HepG2 (cell line): ENCODE results near the gene PTX4. TPM values are rescaled to one million over a fixed set of nuclear protein-coding genes. Genes with fewer than 3 reads are reported as not detected.

Source experiments
- CREM ChIP-seq, 2 experiments: sonication (generic) in 1 of 2; formaldehyde crosslinking in 1 of 2; IDR thresholded peaks; 2 replicates each; pipeline versions ENCODE4 v1.4.0 to v1.6.1; 2016 to 2020; ENCODE audit warnings: antibody characterized with exemption in 1 of 2, mild to moderate bottlenecking in 1 of 2, missing genetic modification reagents in 1 of 2
- HES4 ChIP-seq: sonication (generic); formaldehyde crosslinking; IDR thresholded peaks from 2 replicates; pipeline ENCODE4 v1.9.0; 2021; ENCODE audit warnings: mild to moderate bottlenecking, missing genetic modification reagents, borderline replicate concordance
- JUNB ChIP-seq: sonication (generic); formaldehyde crosslinking; IDR thresholded peaks from 2 replicates; pipeline ENCODE4 v1.8.0; 2022; ENCODE audit warnings: missing genetic modification reagents, mild to moderate bottlenecking, borderline replicate concordance
- MEIS2 ChIP-seq: sonication (generic); formaldehyde crosslinking; IDR thresholded peaks from 2 replicates; pipeline ENCODE4 v1.9.0; 2021; ENCODE audit warnings: mild to moderate bottlenecking, missing genetic modification reagents
- MTA3 ChIP-seq: sonication (generic); formaldehyde crosslinking; IDR thresholded peaks from 2 replicates; pipeline ENCODE4 v1.4.0; 2020; ENCODE audit warnings: missing genetic modification reagents
- NAIF1 ChIP-seq: sonication (generic); formaldehyde crosslinking; IDR thresholded peaks from 2 replicates; pipeline ENCODE4 v1.5.0; 2020; ENCODE audit warnings: mild to moderate bottlenecking, missing genetic modification reagents, borderline replicate concordance
- POLR2G ChIP-seq: fragments of 200-400 bp; formaldehyde crosslinking; IDR thresholded peaks from 2 replicates; pipeline ENCODE4 v1.6.1; 2018; ENCODE audit warnings: mild to moderate bottlenecking, low read depth, low read length, moderate library complexity
- SMARCC2 ChIP-seq: fragments of 450-650 bp; IDR thresholded peaks from 2 replicates; pipeline ENCODE4 v1.6.1; 2017; ENCODE audit warnings: antibody characterized with exemption, mild to moderate bottlenecking
- SP1 ChIP-seq, 2 experiments: fragments of 450-650 bp in 1 of 2; sonication (generic) in 1 of 2; formaldehyde crosslinking in 1 of 2; IDR thresholded peaks; 2 replicates each; pipeline versions ENCODE4 v1.4.0 to v1.6.1; 2016 to 2020; ENCODE audit warnings: missing genetic modification reagents in 1 of 2
- SP2 ChIP-seq: sonication (generic); formaldehyde crosslinking; IDR thresholded peaks from 2 replicates; pipeline ENCODE4 v1.5.1; 2020; ENCODE audit warnings: mild to moderate bottlenecking, missing genetic modification reagents
- YEATS2 ChIP-seq: sonication (generic); formaldehyde crosslinking; IDR thresholded peaks from 2 replicates; pipeline ENCODE4 v1.4.0; 2020; ENCODE audit warnings: missing genetic modification reagents, borderline replicate concordance
- ZSCAN9 ChIP-seq: IDR thresholded peaks from 2 replicates; pipeline ENCODE4 v1.6.1; 2016; ENCODE audit warnings: borderline replicate concordance
- polyA plus RNA-seq, 8 experiments: library from polyadenylated mRNA; depleted of rRNA in 3 of 8; stranded (reverse) in 7 of 8; unstranded in 1 of 8; fragments of >200 nt; fragmentation: Illumina TruSeq in 4 of 8; extraction: Trizol in 4 of 8; gene quantifications; 2 replicates each; pipeline versions ENCODE4 v1.2.1 to v1.2.3, GENCODE V29; 2011 to 2016; ENCODE audit warnings: low read depth in 4 of 8, missing spikeins in 1 of 8, mixed read lengths in 1 of 8; ENCODE audit not compliant: insufficient read depth in 1 of 8
- total RNA-seq, 5 experiments: library from RNA; depleted of rRNA; stranded (reverse); fragments of >200 nt; fragmentation: Illumina TruSeq; extraction: Trizol; gene quantifications; 2 replicates each; pipeline ENCODE4 v1.2.3, GENCODE V29; 2016; ENCODE audit warnings: low read depth in 1 of 5
- TF ChIP-seq, protein P1 (sequence below): sonication (generic); formaldehyde crosslinking; IDR thresholded peaks from 2 replicates; pipeline ENCODE4 v1.4.0; 2020; ENCODE audit warnings: missing genetic modification reagents
- TF ChIP-seq, protein P2 (sequence below): sonication (generic); formaldehyde crosslinking; conservative IDR thresholded peaks from 2 replicates; pipeline ENCODE4 v1.4.0; 2020; ENCODE audit warnings: mild to moderate bottlenecking, missing genetic modification reagents, moderate library complexity
- TF ChIP-seq, protein P3 (sequence below): sonication (generic); formaldehyde crosslinking; IDR thresholded peaks from 2 replicates; pipeline ENCODE4 v1.5.0; 2020; ENCODE audit warnings: missing genetic modification reagents, mild to moderate bottlenecking, borderline replicate concordance
- TF ChIP-seq, protein P4 (sequence below): IDR thresholded peaks from 2 replicates; pipeline ENCODE4 v1.6.1; 2016; ENCODE audit warnings: mild to moderate bottlenecking
- TF ChIP-seq, protein P5 (sequence below): IDR thresholded peaks from 2 replicates; pipeline ENCODE4 v1.6.1; 2016; ENCODE audit warnings: low read depth, borderline replicate concordance

Gene PTX4
- total and polyA plus RNA-seq, 2 of the 13 experiments (the other 11 are each of a cell fraction or from before 2014, with no cell fraction given), result 0.04 TPM; not detected in 1

DNA sequence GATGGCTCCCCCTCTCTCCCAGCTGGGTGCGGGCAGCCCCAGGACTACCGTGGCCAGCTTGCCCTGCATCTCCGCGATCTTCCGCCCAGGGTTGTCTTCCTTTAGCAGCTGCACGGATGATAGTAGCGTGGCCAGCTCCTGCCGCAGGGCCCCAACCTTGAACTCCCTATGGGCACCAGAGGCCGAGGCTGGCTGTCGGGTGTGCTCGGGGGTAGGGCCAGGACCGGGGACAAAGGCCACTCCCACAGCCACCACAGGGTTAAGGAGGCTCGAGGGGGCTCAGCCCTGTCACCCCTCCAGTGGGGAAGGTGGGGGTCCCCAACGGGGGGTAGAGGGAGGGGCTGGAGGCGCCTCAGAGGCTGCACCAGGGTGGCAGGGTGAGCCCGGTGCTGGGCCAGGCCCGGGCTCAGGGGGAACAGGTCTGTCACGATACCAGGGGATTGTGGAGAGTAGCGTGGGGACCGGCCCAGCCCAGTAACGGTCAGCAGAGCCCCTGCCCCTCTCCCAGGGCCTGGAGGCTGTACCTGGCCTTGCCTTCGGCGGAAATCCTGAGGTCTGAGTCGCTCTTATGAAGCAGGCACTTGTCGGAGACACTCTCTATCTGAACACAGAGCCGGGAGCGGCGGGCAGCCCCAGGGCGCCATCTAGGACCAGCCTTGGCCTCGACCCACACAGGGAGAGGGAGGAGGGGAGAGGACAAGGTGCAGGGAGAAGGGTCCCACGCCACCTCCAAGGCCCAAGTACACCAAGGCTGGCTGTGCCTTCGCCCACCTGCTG is 52.6 kb downstream of the PTX4 start (continued):
- TF ChIP-seq, protein P1, sequence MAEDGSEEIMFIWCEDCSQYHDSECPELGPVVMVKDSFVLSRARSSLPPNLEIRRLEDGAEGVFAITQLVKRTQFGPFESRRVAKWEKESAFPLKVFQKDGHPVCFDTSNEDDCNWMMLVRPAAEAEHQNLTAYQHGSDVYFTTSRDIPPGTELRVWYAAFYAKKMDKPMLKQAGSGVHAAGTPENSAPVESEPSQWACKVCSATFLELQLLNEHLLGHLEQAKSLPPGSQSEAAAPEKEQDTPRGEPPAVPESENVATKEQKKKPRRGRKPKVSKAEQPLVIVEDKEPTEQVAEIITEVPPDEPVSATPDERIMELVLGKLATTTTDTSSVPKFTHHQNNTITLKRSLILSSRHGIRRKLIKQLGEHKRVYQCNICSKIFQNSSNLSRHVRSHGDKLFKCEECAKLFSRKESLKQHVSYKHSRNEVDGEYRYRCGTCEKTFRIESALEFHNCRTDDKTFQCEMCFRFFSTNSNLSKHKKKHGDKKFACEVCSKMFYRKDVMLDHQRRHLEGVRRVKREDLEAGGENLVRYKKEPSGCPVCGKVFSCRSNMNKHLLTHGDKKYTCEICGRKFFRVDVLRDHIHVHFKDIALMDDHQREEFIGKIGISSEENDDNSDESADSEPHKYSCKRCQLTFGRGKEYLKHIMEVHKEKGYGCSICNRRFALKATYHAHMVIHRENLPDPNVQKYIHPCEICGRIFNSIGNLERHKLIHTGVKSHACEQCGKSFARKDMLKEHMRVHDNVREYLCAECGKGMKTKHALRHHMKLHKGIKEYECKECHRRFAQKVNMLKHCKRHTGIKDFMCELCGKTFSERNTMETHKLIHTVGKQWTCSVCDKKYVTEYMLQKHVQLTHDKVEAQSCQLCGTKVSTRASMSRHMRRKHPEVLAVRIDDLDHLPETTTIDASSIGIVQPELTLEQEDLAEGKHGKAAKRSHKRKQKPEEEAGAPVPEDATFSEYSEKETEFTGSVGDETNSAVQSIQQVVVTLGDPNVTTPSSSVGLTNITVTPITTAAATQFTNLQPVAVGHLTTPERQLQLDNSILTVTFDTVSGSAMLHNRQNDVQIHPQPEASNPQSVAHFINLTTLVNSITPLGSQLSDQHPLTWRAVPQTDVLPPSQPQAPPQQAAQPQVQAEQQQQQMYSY (CRISPR knock-in tag), result no peak
- TF ChIP-seq MTA3 (CRISPR knock-in tag) (no peak), HES4 (CRISPR knock-in tag) (no peak), CREM (IDR thresholded peaks at IDR 0.05) (no peak), CREM (CRISPR knock-in tag; IDR thresholded peaks at IDR 0.05) (no peak), SP1 (IDR thresholded peaks at IDR 0.05) (no peak), SP1 (CRISPR knock-in tag; IDR thresholded peaks at IDR 0.05) (peak; percentile 9; the same call in 1 of the 2 replicates), JUNB (CRISPR knock-in tag) (no peak), YEATS2 (0 out of 2 replicates have a peak, but pooled peaks have one; percentile 29), POLR2G (peak; percentile 64), NAIF1 (CRISPR knock-in tag) (no peak), SP2 (CRISPR knock-in tag) (no peak), MEIS2 (CRISPR knock-in tag) (peak; percentile 31; the same call in 1 of the 2 replicates), ZSCAN9 (CRISPR knock-in tag) (no peak), SMARCC2 (no peak)
- TF ChIP-seq, protein P2, sequence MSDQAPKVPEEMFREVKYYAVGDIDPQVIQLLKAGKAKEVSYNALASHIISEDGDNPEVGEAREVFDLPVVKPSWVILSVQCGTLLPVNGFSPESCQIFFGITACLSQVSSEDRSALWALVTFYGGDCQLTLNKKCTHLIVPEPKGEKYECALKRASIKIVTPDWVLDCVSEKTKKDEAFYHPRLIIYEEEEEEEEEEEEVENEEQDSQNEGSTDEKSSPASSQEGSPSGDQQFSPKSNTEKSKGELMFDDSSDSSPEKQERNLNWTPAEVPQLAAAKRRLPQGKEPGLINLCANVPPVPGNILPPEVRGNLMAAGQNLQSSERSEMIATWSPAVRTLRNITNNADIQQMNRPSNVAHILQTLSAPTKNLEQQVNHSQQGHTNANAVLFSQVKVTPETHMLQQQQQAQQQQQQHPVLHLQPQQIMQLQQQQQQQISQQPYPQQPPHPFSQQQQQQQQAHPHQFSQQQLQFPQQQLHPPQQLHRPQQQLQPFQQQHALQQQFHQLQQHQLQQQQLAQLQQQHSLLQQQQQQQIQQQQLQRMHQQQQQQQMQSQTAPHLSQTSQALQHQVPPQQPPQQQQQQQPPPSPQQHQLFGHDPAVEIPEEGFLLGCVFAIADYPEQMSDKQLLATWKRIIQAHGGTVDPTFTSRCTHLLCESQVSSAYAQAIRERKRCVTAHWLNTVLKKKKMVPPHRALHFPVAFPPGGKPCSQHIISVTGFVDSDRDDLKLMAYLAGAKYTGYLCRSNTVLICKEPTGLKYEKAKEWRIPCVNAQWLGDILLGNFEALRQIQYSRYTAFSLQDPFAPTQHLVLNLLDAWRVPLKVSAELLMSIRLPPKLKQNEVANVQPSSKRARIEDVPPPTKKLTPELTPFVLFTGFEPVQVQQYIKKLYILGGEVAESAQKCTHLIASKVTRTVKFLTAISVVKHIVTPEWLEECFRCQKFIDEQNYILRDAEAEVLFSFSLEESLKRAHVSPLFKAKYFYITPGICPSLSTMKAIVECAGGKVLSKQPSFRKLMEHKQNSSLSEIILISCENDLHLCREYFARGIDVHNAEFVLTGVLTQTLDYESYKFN (CRISPR knock-in tag), result peak; percentile 30; the same call in 1 of the 2 replicates
- TF ChIP-seq, protein P3, sequence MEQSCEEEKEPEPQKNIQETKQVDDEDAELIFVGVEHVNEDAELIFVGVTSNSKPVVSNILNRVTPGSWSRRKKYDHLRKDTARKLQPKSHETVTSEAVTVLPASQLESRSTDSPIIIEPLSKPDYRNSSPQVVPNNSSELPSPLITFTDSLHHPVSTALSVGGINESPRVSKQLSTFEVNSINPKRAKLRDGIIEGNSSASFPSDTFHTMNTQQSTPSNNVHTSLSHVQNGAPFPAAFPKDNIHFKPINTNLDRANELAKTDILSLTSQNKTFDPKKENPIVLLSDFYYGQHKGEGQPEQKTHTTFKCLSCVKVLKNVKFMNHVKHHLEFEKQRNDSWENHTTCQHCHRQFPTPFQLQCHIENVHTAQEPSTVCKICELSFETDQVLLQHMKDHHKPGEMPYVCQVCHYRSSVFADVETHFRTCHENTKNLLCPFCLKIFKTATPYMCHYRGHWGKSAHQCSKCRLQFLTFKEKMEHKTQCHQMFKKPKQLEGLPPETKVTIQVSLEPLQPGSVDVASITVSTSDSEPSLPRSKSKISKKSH, result peak; percentile 46; the same call in 1 of the 2 replicates
- TF ChIP-seq, protein P4, sequence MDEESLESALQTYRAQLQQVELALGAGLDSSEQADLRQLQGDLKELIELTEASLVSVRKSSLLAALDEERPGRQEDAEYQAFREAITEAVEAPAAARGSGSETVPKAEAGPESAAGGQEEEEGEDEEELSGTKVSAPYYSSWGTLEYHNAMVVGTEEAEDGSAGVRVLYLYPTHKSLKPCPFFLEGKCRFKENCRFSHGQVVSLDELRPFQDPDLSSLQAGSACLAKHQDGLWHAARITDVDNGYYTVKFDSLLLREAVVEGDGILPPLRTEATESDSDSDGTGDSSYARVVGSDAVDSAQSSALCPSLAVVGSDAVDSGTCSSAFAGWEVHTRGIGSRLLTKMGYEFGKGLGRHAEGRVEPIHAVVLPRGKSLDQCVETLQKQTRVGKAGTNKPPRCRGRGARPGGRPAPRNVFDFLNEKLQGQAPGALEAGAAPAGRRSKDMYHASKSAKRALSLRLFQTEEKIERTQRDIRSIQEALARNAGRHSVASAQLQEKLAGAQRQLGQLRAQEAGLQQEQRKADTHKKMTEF (CRISPR knock-in tag), result peak; percentile 29; the same call in 1 of the 2 replicates
- TF ChIP-seq, protein P5, sequence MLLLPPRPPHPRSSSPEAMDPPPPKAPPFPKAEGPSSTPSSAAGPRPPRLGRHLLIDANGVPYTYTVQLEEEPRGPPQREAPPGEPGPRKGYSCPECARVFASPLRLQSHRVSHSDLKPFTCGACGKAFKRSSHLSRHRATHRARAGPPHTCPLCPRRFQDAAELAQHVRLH (CRISPR knock-in tag), result no peak; the same call in 1 of the 2 replicates
